Stimulated activated CD8-positive, alpha-beta memory T cell treated with anti-CD3 and anti-CD28 coated beads, Interleukin-7, amount 100 ng/mL, for 24 hours (primary cell): Measurements from ENCODE around the gene CTAGE6.
"Not testable (repeated sequence)": the region's sequence is repeated elsewhere in the genome, so short reads cannot be mapped to it uniquely, and the experiment has no call there.

Experiments used
- DNase-seq: peaks from one replicate; pipeline ENCODE4 v3.0.0-alpha.2; 2020; ENCODE audit warnings: low read depth

The CTAGE6 gene

DNA sequence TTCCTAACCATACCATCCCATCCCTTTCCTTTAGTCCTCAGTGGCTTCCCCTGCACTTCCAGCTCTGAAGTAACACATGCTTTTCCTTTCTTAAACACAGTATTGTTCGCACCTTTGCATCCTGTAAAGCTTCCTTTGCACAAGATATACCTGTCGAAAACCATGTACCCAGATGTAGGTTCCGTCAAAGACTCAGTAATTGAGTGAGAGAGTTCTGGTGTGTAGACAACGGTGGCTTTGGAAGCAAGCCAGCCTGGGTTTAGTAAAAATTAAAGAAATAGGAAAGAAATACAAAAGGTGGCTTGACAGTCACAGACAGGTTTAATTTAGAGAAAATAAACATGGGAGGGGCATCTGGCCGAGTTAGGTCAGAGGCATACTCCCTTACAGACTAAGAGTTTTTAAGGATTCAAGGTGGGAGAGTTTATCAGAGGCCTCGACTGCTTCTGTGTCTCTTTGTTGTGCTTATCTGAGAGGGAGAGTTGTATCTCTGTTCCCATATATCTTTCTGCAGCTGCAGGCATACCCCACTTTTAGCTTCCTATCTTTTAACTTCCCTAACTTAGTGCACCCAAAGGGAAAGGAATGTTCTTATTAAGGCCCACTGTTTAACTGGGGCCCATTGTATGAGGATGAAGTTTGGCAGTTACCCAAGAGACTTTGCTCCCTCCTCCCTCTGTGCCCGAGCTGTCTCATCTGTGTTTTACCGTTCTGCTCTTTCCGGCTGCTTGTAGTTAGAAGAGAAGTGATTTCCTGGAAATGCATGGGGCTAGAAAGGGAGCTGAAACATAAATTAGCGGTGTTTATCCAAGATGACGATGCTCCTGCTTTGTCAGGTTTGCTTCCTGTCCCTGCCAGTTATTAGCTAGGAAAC is 42.7 kb downstream of the CTAGE6 start:
- not testable (repeated sequence) for DNase-seq

DNA sequence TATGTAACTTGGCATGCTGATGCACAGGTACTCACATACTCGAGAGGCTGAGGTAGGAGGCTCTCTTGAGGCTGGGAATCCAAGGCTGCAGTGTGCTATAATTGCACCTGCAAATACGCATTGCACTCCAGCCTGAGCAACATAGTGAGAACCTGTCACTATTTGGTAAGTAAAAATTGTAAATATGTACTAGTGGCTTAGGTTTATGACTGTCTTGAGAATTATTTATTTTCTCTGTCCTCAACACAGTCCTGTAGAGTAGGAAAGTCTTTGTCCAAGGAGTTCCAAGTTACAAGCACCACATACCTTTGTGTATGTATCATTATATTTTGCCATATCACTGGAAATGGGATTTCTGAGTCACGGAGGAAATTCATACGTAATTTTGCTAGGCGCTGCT is 45.1 kb downstream of the CTAGE6 start:
- DNase-seq: not testable (repeated sequence)

DNA sequence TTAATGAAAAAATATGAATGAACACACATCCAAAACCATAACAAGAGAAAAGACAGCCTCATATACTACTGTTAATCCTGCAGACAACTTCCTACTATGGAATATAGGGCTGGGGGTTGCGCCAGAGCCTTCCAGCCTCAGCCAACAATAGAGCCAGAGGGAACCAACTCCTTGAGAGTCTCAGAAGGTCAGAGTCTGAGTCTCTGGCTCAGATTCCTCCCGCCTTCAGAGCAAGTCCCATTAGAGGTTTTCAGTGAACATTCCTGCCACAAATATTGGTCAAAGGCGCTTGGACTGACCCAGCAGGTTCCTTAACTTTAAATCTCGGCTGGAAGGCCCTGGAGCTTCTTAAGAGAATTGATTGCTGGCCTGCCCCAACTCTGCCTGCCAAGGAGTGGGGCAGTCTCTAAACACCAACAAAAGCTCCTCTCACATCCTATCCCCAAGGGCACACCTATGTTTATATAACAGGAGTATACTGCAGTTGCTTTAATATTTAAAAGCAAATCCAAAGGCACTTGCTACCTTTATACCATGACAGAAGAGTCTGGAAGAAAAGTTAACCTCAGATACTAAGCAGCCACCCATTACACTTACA is 45.7 kb downstream of the CTAGE6 start:
- DNase-seq: not testable (repeated sequence)

DNA sequence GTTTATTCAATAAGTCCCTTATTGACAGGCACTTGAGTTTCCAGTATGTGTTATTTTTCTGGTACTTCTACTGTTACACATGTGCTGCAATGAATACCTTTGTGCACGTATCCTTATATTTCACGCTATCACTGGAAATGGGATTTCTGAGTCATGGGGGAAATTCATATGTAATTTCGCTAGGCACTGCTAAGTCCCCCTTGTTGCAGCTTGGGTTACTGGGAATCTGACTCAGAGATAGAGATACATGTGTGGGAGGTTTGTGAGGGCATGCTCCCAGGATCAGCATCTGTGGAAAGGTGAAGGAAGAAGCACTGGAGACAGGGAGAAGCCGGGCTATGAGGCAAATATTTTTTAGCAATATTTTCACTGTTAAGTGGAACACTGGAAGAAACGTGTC is 47.6 kb downstream of the CTAGE6 start:
- not testable (repeated sequence) for DNase-seq
